CD4-positive, alpha-beta T cell treated with Interleukin-15 for 4 hours (primary cell): ENCODE results near the gene TMEM109.

Experiments used
- DNase-seq: peaks from one replicate; pipeline ENCODE4 v3.0.0-alpha.2; 2020; ENCODE audit warnings: low spot score

The TMEM109 gene

GRCh38 chr11:60910281-60910687 lies 3.7 kb upstream of the TMEM109 start:
- no peak for DNase-seq

DNA sequence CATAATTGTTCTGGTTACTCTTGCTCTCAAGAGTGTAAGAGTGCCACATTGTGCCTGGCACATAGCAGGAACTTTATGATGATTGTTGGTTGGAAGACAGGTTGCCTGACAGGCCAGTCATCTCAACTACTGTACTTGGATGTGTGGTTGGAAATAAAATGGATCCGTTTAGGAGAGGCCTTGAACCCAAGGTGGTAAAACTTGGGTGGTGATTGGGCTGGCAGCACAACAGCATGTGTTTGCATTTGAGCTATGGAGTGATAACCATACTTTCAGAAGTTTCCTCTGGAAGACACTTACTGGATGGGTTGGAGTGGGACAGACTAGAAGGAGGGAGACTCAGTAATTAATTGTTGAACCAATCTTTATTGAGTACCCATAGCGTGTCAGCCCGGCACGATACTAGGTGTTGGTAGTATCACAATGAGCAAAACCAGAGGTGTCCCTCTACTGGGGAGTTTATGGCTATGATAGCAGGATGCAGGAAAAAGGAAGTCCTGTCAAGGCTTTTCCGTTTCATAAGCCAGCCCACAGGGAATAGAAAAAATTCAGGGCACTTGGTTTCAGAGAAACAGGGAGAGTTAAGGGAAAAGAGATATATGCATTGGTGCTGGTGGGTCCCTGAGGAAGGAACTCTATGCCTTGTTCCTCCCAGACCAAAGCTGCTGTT lies 3.1 kb upstream of the TMEM109 start:
- DNase-seq, result no peak

GRCh38 chr11:60912223-60912850 lies 1.6 kb upstream of the TMEM109 start:
- DNase-seq, result peak; percentile 33

- DNase-seq, result no peak
Observed at GRCh38 chr11:60912851-60913528, 968 bp upstream of the TMEM109 start.

GRCh38 chr11:60914633-60915247 lies 782 bp downstream of the TMEM109 start:
- peak; percentile 14 for DNase-seq

DNA sequence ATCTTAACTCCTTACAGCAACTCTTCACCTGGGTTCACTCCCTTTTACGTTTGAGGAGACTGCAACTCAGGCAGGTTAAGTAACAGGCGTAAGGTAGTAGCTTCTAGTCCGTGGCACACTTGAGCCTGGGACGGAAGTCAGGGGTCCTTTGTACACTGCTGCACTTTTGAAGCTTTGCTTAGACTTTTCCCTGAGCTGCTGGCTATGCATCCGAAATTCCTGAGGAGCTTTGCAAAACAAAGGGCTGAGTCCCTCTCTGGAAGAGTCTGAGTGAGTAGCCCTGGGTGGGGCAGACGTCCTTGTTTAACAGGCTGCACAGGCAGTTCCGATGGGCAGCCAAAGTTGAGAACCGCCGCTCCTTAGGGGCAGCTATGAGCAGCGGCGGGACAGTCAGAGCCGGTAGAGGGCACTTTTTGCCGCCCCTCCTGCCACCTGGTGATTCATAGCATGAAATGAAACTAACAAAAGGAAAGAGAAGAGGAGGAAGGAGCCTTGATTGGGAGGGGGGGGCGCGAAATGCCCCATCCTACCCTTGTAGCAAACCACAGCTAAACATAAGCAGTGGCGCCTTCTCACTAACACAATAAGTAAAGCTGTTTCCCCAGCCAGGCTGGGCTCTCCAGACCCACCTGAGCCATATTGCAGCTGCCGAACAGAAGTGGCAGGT lies 1.4 kb downstream of the TMEM109 start:
- peak; percentile 77 for DNase-seq

- no peak for DNase-seq
Observed at GRCh38 chr11:60916669-60917206, 2.8 kb downstream of the TMEM109 start.

DNA sequence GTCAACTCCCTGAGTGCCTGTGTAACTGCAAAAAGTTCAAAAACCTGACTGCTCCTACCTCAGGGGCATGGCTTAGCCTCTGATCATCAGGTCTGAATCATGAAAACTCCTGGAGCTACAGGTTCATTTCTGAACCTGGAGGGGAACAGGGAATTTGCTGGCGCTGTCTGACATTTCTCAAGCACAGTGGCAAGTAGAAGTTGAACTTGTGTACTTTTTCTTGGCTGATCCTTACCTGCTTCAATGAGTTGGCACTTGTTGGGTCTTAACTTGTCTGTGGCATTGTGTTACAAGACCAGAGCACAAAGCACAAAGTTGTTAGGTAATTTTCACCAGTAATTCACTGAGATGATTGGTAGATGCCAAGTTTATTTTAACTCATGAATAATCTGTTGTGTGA lies 3.3 kb downstream of the TMEM109 start:
- DNase-seq, result no peak

- DNase-seq, result no peak
Observed at GRCh38 chr11:60918251-60918938, 4.4 kb downstream of the TMEM109 start.

DNA sequence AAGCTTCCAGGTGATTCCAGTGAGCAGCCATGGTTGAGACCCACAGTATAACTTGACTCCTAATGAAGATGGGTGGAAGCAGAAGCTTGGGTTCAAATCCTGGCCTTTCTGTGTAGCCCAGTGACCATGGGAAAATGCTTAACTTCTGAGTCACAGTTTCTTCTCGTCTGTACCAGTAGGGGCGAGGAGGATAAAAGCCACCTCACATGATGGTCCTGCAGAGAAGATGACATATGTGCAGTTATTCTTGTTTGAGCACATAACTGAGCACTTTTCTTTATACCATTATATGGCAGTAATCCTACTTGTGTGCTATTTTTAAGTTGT lies 4.9 kb downstream of the TMEM109 start:
- DNase-seq, result no peak

DNA sequence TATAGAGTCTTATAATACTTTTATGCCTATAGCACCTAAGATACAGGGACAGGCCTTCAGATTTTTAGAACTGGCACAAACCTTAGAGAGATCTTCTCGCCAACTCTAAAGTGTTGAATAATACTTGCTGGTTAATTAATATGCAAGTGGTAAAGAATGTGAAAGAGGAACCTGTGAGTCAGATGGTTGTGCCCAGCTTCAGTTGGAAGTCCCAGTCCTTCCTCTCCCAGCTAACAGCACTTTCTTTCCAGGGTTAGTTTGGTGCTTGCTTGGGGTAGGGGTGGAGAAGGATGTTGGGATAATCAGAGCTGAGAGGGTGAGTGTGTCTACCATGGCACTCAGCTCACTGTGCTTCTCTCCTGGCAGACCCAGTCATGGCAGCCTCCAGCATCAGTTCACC lies 5.4 kb downstream of the TMEM109 start:
- no peak for DNase-seq

DNA sequence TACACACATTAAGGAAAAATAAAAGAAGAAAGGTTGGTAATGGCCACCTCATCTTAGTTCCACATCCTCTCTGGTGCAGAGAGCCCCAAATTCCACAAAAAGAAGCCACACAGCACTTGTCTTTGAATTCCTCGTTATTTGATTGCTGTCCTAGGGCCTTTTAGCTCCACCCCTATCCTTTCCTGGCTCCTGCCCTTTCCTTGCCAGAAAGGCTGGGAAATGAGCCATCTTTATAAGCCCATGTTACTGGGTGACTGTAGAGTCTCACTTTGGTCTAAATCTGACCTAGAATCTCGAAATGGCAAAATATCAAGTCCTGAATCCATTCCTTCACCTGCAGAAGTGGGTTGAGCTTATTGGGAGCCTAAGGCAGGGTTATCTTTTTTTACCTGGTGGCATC lies 6.0 kb downstream of the TMEM109 start:
- DNase-seq, result no peak

GRCh38 chr11:60921259-60921658 lies 7.3 kb downstream of the TMEM109 start:
- no peak for DNase-seq

DNA sequence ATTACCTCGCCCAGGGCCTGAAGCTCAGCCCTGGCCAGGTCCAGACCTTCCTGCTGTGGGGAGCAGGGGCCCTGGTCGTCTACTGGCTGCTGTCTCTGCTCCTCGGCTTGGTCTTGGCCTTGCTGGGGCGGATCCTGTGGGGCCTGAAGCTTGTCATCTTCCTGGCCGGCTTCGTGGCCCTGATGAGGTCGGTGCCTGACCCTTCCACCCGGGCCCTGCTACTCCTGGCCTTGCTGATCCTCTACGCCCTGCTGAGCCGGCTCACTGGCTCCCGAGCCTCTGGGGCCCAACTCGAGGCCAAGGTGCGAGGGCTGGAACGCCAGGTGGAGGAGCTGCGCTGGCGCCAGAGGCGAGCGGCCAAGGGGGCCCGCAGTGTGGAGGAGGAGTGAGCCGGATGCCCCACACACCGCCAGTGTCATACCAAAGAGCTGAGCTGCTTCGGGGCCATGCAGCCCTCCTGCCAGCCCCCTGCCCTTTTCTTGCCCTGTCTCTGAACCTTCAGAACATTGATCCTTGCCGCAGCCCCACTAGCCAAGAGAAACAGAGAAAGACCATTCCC lies 7.9 kb downstream of the TMEM109 start:
- DNase-seq, result no peak

GRCh38 chr11:60922906-60923305 lies 8.9 kb downstream of the TMEM109 start:
- DNase-seq, result no peak

- DNase-seq, result no peak
Observed at GRCh38 chr11:60923326-60923725, 9.4 kb downstream of the TMEM109 start.

- no peak for DNase-seq
Observed at GRCh38 chr11:60923800-60924109, 9.8 kb downstream of the TMEM109 start.

- DNase-seq, result no peak
Observed at GRCh38 chr11:60924110-60924905, 10.3 kb downstream of the TMEM109 start, which contains the start of gene TMEM132A. TSS of gene TMEM132A (plus strand) at chr11:60924460. CDS start at chr11:60924634, 174 bp downstream.

DNA sequence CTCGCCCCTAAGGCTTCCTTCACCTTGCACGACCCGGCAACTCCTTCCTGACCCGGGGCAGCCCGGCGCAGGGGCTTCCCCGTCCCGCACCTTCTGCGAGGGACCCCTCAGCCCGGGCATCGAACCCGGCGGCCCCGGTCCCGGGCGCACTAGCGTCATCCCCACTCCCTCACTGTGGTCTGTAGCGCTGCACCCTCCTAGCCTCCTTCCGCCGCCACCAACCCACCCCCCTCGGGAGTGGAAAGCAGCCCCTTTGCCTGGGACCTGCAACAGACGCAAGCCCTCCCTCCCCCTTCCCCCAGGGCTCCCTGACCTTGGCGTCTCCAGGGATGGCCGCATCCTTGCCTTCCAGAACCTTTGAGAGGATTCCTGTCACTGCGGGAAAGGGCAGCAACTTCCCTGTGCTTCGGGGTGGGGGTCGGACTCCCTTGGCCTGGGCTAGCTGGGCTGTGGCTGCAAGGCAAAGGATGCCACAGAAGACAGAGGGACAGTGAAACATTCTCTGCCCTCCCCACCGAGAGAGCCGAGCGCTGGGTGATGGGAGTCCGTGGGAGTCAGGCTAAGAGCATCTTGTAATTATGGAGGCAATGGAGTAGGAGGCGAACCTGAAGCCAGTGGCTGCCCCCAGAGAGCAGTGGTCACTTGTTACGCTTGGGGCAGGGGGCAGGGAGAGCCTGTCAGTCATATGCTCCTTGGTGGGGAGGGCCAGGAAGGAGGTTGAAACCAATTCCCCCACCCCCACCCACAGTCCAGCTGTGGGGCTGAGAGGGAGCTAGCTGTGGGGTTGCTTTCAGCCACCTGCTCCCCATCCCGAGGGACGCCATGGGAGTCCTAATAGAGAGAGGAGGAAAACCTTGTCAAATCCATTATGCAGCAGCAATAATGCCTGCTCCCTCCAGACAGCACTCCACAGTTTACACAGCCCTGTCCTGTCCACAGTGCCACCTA lies 11.2 kb downstream of the TMEM109 start:
- DNase-seq, result no peak
